HG03565 (cell line): ENCODE data around the gene ARHGAP26.

Source experiments
- ATAC-seq: cut with Tn5 transposase; IDR thresholded peaks from one replicate; pipeline ENCODE4 v1.9.1; 2021; ENCODE audit warnings: mild to moderate bottlenecking, moderate library complexity; ENCODE audit not compliant: unreplicated experiment

Gene ARHGAP26

GRCh38 chr5:143128412-143129071 lies 358.4 kb downstream of the ARHGAP26 start:
- ATAC-seq, result no peak

- no peak for ATAC-seq
Observed at GRCh38 chr5:143129203-143129602, 359.0 kb downstream of the ARHGAP26 start.

- no peak for ATAC-seq
Observed at GRCh38 chr5:143129910-143130612, 359.9 kb downstream of the ARHGAP26 start.

- no peak for ATAC-seq
Observed at GRCh38 chr5:143130613-143131305, 360.6 kb downstream of the ARHGAP26 start.

- no peak for ATAC-seq
Observed at GRCh38 chr5:143131972-143132371, 361.8 kb downstream of the ARHGAP26 start.

GRCh38 chr5:143132739-143133138 lies 362.6 kb downstream of the ARHGAP26 start:
- ATAC-seq, result no peak

- no peak for ATAC-seq
Observed at GRCh38 chr5:143133721-143134120, 363.5 kb downstream of the ARHGAP26 start.

GRCh38 chr5:143134269-143134668 lies 364.1 kb downstream of the ARHGAP26 start:
- ATAC-seq, result no peak

GRCh38 chr5:143134900-143135299 lies 364.7 kb downstream of the ARHGAP26 start:
- peak; percentile 86 for ATAC-seq

- ATAC-seq, result no peak
Observed at GRCh38 chr5:143135832-143136551, 365.8 kb downstream of the ARHGAP26 start.

GRCh38 chr5:143138839-143139238 lies 368.7 kb downstream of the ARHGAP26 start:
- no peak for ATAC-seq

- ATAC-seq, result no peak
Observed at GRCh38 chr5:143139585-143139984, 369.4 kb downstream of the ARHGAP26 start.

- no peak for ATAC-seq
Observed at GRCh38 chr5:143140492-143141203, 370.5 kb downstream of the ARHGAP26 start.

- ATAC-seq, result no peak
Observed at GRCh38 chr5:143141652-143142051, 371.5 kb downstream of the ARHGAP26 start.

GRCh38 chr5:143142596-143143435 lies 372.6 kb downstream of the ARHGAP26 start:
- no peak for ATAC-seq

GRCh38 chr5:143143973-143144372 lies 373.8 kb downstream of the ARHGAP26 start:
- ATAC-seq, result no peak

GRCh38 chr5:143145243-143146160 lies 375.3 kb downstream of the ARHGAP26 start:
- ATAC-seq, result no peak

GRCh38 chr5:143146161-143146560 lies 376.0 kb downstream of the ARHGAP26 start:
- no peak for ATAC-seq

GRCh38 chr5:143147383-143147782 lies 377.2 kb downstream of the ARHGAP26 start:
- no peak for ATAC-seq
